Keratinocyte (primary cell): ENCODE results near the gene KIF3A. TPM values are rescaled to one million over a fixed set of nuclear protein-coding genes. Genes with fewer than 3 reads are reported as not detected.

Source experiments
- DNase-seq: peaks from one replicate; pipeline ENCODE4 v3.0.0-alpha.2; 2011; ENCODE audit warnings: low read depth, missing footprints, low spot score
- FAIRE-seq: peaks from 2 replicates; lab custom pipeline; 2011; peaks lifted over from hg19 to GRCh38; lab: Jason Lieb, UNC
- H2AFZ ChIP-seq: 2 replicates; pipeline ENCODE4 v1.6.0; 2012; ENCODE audit warnings: low read length, control low read depth, inconsistent platforms; ENCODE audit not compliant: control insufficient read depth
- H3K27ac ChIP-seq: 2 replicates; pipeline ENCODE4 v1.5.1; 2011; ENCODE audit warnings: low read length; ENCODE audit not compliant: control insufficient read depth, insufficient read depth
- H3K27me3 ChIP-seq: 3 replicates; pipeline ENCODE4 v1.6.0; 2011; ENCODE audit warnings: low read length; ENCODE audit not compliant: control insufficient read depth, insufficient read depth; ENCODE audit errors: extremely low read depth
- H3K36me3 ChIP-seq, 2 experiments: 2 replicates in 1 of 2; 3 replicates in 1 of 2; pipeline ENCODE4 v1.5.1; 2011; ENCODE audit warnings: low read length in 2 of 2, mild to moderate bottlenecking in 1 of 2; ENCODE audit not compliant: control insufficient read depth in 2 of 2, insufficient read depth in 2 of 2; ENCODE audit errors: extremely low read depth in 1 of 2
- H3K4me1 ChIP-seq: 3 replicates; pipeline ENCODE4 v1.5.1; 2011; ENCODE audit warnings: low read length; ENCODE audit not compliant: control insufficient read depth, insufficient read depth; ENCODE audit errors: extremely low read depth
- H3K4me2 ChIP-seq: 3 replicates; pipeline ENCODE4 v1.6.0; 2011; ENCODE audit warnings: low read depth, low read length; ENCODE audit not compliant: control insufficient read depth, insufficient read depth; ENCODE audit errors: extremely low read depth
- H3K4me3 ChIP-seq, 3 experiments: fragments of 200-600 bp in 1 of 3; sonication (generic) in 1 of 3; 2 replicates in 2 of 3; 3 replicates in 1 of 3; pipeline ENCODE4 v1.5.1; 2011 to 2016; ENCODE audit warnings: low read length in 3 of 3, mild to moderate bottlenecking in 3 of 3, control low read depth in 2 of 3, inconsistent platforms in 1 of 3, low read depth in 1 of 3, mixed read lengths in 1 of 3, mixed run types in 1 of 3, moderate library complexity in 1 of 3; ENCODE audit not compliant: control insufficient read depth in 2 of 3, insufficient read depth in 2 of 3; ENCODE audit errors: extremely low read depth in 1 of 3
- H3K79me2 ChIP-seq: 2 replicates; pipeline ENCODE4 v1.6.0; 2012; ENCODE audit warnings: low read length; ENCODE audit not compliant: control insufficient read depth, insufficient read depth
- H3K9ac ChIP-seq: 3 replicates; pipeline ENCODE4 v1.6.0; 2011; ENCODE audit warnings: low read length; ENCODE audit not compliant: control insufficient read depth, insufficient read depth; ENCODE audit errors: extremely low read depth
- H3K9me1 ChIP-seq: 3 replicates; pipeline ENCODE4 v1.6.0; 2011; ENCODE audit warnings: low read length; ENCODE audit not compliant: control insufficient read depth, insufficient read depth; ENCODE audit errors: extremely low read depth
- H3K9me3 ChIP-seq: 2 replicates; pipeline ENCODE4 v1.5.1; 2012; ENCODE audit warnings: low read depth, low read length; ENCODE audit not compliant: control insufficient read depth
- H4K20me1 ChIP-seq: 3 replicates; pipeline ENCODE4 v1.6.0; 2011; ENCODE audit warnings: low read length; ENCODE audit not compliant: control insufficient read depth, insufficient read depth; ENCODE audit errors: extremely low read depth
- EZH2 ChIP-seq: IDR thresholded peaks from one replicate; pipeline ENCODE4 v1.6.1; 2012; ENCODE audit warnings: inconsistent platforms, mild to moderate bottlenecking, low read length, moderate library complexity
- dilution Hi-C: fragments of 300-500 bp; cut with MboI; formaldehyde crosslinking; loops from one replicate; pipeline ENCODE4 v1.7.0; 2020; ENCODE audit warnings: low sequenced_read_pairs; ENCODE audit not compliant: extremely low pct_ligation_motif_present
- polyA plus RNA-seq, 5 experiments: library from polyadenylated mRNA; depleted of rRNA in 3 of 5; stranded (reverse) in 3 of 5; stranded (forward) in 1 of 5; unstranded in 1 of 5; fragments of >200 nt; gene quantifications; 1 replicate in 1 of 5; 2 replicates in 3 of 5; 3 replicates in 1 of 5; pipeline versions ENCODE4 v1.2.1 to v1.2.3, GENCODE V29; 2011 to 2012; ENCODE audit warnings: missing spikeins in 2 of 5, low read depth in 1 of 5, low replicate concordance in 1 of 5
- TF ChIP-seq, protein P1 (sequence below), 3 experiments: IDR thresholded peaks in 1 of 3; conservative IDR thresholded peaks in 1 of 3; optimal IDR thresholded peaks in 1 of 3; 2 replicates in 2 of 3; 3 replicates in 1 of 3; pipeline versions ENCODE3 to v1.5.1; 2011; ENCODE audit warnings: low read length in 3 of 3, mild to moderate bottlenecking in 3 of 3, moderate library complexity in 2 of 3, control low read depth in 1 of 3, inconsistent platforms in 1 of 3; ENCODE audit not compliant: insufficient read depth in 2 of 3; ENCODE audit errors: extremely low read depth in 1 of 3

Gene KIF3A
- polyA plus RNA-seq, 1 donor (not counting 4 experiments of a cell fraction or from before 2014, with no cell fraction given): 15.4 TPM

GRCh38 chr5:132688536-132689339 is 48.6 kb downstream of the KIF3A start:
- no peak overlapping the region for H2AFZ ChIP-seq
- TF ChIP-seq EZH2: no peak
- H3K9me1 ChIP-seq: no peaks in the 10 kb centered on the region
- H3K27me3 ChIP-seq: no peaks in the 10 kb centered on the region
- H3K4me3 ChIP-seq: no peak overlapping the region
- H3K79me2 ChIP-seq: no peaks in the 10 kb centered on the region
- H3K36me3 ChIP-seq: no peaks in the 10 kb centered on the region
- no peaks in the 10 kb centered on the region for H4K20me1 ChIP-seq
- no peak overlapping the region for H3K27ac ChIP-seq
- H3K4me2 ChIP-seq: no peak overlapping the region
- FAIRE-seq (no peak), DNase-seq (no peak)
- H3K9ac ChIP-seq: no peak overlapping the region
- H3K9me3 ChIP-seq: no peaks in the 10 kb centered on the region
- dilution Hi-C loops: no loop called here
- no peaks in the 10 kb centered on the region for H3K4me1 ChIP-seq

DNA sequence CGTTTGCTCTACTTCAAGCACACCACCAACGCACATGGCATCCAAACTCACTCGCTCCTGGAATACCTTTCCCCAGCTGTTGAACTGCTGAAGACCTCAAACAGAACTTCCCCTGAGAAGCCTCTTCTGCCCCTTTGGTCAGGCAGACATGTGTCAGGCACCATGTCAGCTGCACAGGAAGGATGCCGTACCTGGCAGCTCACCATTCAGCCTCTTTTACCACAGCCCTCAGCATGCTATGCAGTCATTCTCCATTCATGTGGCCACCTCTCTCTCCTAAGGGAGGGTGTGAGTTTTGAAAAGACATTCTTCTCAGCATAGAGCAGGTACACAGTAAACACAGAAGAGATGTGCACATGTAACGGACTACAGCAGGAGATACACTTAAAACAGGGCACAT is 49.4 kb downstream of the KIF3A start:
- FAIRE-seq (no peak), DNase-seq (no peak)
- Histone ChIP-seq H3K9ac (no peak overlapping the region), H3K27me3 (no peaks in the 10 kb centered on the region), H3K4me2 (no peak overlapping the region), H3K9me1 (no peaks in the 10 kb centered on the region), H3K4me3 (no peak overlapping the region), H3K9me3 (no peaks in the 10 kb centered on the region), H3K27ac (no peak overlapping the region), H3K36me3 (no peaks in the 10 kb centered on the region), H3K79me2 (no peaks in the 10 kb centered on the region), H2AFZ (no peak overlapping the region), H4K20me1 (no peaks in the 10 kb centered on the region), H3K4me1 (no peaks in the 10 kb centered on the region)
- dilution Hi-C loops: no loop called here
- TF ChIP-seq, protein P1, sequence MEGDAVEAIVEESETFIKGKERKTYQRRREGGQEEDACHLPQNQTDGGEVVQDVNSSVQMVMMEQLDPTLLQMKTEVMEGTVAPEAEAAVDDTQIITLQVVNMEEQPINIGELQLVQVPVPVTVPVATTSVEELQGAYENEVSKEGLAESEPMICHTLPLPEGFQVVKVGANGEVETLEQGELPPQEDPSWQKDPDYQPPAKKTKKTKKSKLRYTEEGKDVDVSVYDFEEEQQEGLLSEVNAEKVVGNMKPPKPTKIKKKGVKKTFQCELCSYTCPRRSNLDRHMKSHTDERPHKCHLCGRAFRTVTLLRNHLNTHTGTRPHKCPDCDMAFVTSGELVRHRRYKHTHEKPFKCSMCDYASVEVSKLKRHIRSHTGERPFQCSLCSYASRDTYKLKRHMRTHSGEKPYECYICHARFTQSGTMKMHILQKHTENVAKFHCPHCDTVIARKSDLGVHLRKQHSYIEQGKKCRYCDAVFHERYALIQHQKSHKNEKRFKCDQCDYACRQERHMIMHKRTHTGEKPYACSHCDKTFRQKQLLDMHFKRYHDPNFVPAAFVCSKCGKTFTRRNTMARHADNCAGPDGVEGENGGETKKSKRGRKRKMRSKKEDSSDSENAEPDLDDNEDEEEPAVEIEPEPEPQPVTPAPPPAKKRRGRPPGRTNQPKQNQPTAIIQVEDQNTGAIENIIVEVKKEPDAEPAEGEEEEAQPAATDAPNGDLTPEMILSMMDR (optimal IDR thresholded peaks at IDR 0.05 in 1 of 3, IDR thresholded peaks at IDR 0.05 in 1 of 3, conservative IDR thresholded peaks at IDR 0.05 in 1 of 3; ENCODE audit: extremely low read depth in 1 of 3, insufficient read depth in 2 of 3, low read length in 3 of 3): no peak
- no peak for TF ChIP-seq EZH2
